Measurements from ENCODE around the gene ACO1.

Gene ACO1

DNA sequence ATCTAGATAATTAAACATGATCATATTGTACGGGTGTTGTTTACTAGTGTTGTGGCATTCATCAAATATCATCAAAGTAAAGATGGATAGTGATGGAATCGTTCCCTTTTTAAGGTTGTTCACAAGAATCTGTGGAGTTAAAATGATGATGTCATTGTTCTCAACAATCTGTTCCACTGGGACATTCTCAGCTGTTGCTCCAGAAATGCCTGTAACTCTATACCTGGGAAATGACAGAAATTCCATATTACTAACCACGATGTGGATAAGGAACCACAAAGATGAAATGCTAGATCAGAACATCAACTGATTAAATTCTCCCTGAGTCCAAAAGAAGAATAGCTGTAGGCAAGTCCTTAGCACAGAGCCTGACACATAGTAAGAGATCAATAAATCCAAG, 103.5 kb downstream of the ACO1 start:
- DNase-seq (ENCODE audit: low read depth, low spot score), result no peak

DNA sequence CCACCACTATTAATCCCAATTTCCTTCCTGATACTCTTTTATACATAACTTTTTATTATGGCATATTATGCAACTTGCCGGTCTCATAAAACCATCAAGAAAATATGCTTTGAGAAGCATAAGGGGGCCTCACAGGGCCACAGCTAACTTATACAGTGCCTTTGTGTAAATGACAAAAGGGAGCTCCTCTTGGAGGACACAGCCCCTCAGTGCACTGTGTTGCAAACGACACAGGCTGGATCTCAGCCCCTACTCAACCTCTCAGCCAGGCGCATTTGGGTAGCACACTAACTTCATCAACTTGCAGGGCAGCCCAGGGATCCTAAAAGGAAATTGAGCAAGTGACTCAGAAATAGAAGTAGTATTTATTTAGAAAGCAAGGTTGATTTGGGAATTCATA, 106.2 kb downstream of the ACO1 start:
- DNase-seq (ENCODE audit: low read depth, low spot score), result no peak

DNA sequence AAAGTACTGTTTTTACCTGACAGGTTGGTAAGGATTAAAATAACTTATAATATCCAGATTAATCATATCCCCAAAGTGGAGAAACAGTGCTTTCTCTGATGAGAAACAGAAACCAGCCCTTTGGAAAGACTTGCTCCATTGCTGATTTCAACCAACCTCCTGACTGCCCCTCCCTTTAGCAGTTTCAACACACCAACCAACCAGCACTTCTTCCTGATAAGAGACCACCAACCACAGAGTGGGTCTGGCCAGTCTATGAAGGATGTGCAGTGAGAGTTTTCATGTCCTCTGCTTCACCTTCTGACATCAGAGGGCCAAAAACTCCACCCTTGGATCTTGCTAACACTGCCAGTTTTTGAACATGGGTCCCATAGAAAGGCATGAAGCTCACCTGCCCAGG, 113.5 kb downstream of the ACO1 start:
- no peak for DNase-seq (ENCODE audit: low read depth, low spot score)

DNA sequence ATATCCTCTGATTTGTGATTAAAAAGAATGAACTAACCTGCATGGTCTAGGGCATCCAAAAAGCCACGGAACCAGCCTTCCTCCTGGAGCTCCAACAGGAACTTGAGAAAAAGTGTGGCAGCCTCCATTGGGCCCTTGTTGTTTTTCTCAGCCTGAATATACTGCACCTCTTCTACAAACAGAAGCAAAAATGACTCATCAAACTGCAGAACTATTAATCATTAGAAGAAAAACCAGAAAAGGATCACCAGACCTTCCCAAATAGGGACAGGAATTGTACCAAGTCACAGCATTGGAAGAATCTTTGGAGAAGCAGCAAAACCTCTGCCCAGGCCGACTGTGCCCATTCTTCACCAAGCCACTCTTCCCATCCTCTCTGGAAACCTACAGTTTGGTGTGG, 116.3 kb downstream of the ACO1 start:
- no peak for DNase-seq (ENCODE audit: low read depth, low spot score)

DNA sequence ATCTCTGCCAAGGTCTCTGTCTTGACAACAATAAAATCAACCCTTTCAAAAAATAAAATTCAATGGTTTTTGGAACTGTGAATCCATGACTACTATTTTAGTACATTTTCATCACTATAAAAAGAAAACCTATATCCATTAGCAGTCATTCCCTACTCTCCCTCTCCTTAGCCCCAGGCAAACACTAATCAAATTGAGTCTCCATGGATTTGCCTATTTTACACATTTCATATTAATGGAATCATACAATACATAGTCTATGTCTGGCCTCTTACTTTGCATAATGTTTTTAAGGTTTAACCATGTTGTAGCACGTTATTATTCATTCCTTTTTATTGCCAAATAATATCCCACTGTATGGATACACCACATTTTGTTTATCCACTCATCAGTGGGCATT, 117.4 kb downstream of the ACO1 start:
- DNase-seq (ENCODE audit: low read depth, low spot score), result no peak

DNA sequence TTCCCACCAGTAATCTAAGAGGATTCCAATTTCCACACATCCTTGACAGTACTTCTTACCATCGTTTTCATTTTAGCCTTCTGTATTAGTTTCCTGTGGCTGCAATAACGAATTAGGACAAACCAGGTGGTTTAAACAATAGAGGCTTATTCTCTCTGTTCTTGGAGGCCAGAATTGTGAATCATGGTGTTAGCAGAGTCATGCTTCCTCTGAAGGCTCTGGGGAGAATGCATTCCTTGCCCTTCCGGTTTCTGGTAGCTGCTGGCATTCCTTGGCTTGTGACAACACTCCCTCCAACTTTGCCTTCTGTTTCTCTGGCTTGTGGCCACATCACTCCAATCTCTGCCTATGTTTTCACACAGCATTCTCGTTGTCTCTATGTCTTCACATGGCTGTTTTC, 118.0 kb downstream of the ACO1 start:
- no peak for DNase-seq (ENCODE audit: low read depth, low spot score)

DNA sequence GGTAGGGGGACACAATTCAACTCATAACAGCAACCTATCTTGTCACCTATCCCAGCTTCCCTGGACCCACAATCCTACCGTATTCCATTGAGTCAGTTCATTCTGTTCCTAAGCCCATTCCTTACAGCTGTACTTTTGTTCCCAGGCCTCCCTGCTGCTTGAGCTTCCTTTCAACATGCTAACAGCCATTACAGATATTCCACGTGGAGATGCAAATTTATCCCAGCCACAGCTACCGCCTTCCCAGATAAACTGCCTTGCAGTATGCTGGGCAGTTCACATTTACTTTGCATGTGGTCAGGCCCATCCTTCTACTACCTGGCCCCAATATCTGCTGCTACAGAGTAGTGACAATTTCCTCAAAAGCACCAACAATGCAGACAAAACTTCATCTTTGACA, 118.6 kb downstream of the ACO1 start:
- DNase-seq (ENCODE audit: low read depth, low spot score), result no peak
